Islet precursor cell (in vitro differentiated cells): ENCODE results near the gene DYRK3.

Experiments
- DNase-seq: peaks from one replicate; pipeline ENCODE4 v3.0.0-alpha.2; 2018

The DYRK3 gene

DNA sequence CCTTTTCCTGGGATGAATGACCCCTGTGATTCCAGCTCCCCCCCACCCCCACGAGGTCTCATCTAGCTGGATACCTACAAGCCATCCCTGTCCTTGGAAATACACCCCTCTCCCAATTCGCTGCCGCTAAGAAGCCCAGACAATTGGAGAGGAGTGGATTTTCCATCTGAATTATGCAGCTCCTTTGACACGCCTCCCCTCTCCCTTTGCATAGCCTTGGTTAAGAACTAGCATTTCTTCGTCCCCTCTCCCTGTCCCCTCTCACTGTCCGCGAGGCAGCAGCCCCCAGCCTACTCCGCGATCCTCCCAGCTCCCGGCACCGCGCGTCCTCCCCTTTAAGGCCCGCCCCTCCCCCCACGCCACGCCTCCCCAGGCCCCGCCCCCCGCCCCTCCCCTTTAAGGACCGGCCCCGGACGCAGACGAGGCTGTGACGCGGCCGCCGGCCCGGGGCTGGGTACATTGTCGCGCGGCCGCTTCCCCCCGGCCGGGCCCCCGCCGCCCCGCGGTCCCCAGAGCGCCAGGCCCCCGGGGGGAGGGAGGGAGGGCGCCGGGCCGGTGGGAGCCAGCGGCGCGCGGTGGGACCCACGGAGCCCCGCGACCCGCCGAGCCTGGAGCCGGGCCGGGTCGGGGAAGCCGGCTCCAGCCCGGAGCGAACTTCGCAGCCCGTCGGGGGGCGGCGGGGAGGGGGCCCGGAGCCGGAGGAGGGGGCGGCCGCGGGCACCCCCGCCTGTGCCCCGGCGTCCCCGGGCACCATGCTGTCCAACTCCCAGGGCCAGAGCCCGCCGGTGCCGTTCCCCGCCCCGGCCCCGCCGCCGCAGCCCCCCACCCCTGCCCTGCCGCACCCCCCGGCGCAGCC lies 49.4 kb downstream of the DYRK3 start, which contains the start of gene MAPKAPK2:
TSS of gene MAPKAPK2 (plus strand) at position 428 of the 856 bp plus-strand sequence. CDS start at position 753, 325 bp downstream.
- DNase-seq = peak; percentile 89

DNA sequence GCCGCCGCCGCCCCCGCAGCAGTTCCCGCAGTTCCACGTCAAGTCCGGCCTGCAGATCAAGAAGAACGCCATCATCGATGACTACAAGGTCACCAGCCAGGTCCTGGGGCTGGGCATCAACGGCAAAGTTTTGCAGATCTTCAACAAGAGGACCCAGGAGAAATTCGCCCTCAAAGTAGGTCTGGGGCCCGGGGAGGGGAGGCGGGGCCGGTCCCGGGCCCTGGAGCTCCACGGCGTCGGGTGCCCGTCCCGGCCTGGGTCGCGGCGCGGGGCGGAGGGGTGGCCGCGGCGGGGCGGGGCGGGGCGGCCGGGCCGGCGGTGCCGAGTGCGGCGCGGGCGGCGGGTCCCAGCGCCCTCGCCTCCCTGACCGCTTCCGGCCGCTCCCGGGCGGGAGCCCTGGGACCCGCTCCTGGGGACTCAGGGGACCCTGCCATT lies 50.0 kb downstream of the DYRK3 start:
- DNase-seq = no peak

DNA sequence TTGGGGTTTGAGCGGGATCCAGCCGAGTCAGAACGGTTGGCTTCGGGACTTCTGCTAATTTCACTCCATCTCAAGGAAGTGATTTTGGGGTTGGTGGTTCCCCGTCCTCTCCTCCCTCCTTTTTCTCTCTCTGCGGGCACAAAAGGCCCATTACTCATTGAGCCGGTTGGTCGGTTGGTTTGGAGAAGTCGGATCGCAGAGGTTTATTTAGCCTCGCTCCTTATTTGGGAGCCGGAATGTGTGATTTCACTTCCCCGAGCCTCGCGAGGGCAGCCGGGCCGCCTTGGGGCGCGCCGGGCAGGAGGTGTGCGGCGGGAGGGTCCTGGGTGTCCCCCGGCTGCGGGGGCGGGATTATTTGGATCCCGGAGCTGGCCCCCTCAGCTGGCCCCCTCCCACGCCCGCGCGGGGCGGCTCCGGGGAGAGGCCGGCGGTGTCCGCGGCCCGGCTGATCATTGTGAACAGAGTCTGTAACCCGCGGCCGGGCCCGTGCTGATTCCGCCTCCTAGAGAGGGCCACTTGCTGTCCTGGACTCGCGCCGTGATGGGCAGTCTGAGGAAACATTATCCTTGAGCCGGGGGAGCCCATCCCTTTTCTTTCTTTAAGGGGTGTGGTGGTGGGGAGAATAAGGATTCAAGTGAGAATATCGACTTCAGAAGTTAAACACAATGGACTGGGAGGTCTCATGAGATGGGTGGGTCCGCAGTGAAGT lies 50.6 kb downstream of the DYRK3 start:
- peak; percentile 82 for DNase-seq

DNA sequence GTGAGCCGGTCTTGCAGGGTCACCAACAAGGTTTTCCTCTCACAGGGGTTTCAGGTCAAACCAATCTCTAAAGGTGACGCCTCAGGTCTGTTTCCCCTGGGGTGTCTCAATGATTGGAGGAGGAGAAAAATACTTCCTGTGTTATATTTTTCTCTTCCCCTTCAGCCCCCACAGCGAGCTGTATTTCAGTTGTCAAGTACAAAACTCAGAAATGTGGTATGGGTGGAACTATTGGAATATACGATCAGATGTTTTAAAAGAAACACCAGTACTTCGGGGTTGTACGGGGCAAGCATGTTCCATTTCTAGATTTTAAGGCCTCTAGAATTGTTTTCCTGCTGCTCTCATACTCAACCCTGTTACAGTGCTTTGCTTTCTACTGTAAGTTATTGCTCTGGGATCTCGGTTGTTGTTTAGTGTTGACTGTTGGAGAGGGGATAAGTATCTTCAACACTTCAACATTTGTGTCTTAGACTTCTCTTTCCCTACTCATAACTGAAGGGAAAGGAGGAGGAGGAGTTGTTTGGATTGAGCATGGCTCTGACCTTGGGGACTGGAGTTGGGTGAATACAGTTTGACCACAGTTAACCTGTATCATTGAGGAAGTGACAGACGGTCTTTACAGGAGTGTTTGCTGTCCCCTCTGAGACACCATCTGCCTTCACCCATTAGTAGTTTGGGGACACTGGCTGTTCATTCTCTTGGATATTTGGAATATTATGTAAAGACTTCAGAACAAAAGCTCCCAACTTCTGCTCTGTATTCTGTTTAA lies 51.3 kb downstream of the DYRK3 start:
- no peak for DNase-seq

DNA sequence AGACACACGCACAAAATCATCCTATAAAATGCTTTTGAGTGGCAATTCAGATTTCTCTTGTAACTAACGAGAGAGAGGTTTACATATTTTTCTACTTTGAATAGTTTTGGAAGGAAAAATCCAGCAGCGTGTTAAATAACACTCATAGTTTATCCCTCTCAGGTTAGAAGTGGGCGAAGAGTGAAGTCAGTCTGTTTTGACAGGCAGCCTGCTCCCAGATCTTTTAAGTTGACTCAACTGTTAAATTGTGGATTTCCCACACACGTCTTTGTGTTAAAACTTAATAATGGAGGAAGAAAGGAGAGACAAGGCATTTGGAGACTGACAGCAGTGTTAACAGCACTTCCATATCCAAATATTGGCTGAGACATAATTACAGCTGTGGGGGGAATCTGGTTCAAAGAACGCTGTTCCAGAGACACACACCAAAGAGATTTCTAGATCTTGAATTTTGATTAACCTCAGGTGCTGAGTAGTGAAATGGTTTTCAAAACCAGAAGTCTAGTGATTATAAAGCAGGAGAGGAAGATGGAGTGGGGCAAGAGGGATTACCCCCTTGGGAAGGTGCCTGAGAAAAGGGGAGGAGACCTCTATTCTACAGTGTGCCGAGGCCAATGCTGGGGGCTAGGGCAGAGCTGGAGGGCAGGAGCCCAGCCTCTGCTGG lies 52.0 kb downstream of the DYRK3 start:
- no peak for DNase-seq

DNA sequence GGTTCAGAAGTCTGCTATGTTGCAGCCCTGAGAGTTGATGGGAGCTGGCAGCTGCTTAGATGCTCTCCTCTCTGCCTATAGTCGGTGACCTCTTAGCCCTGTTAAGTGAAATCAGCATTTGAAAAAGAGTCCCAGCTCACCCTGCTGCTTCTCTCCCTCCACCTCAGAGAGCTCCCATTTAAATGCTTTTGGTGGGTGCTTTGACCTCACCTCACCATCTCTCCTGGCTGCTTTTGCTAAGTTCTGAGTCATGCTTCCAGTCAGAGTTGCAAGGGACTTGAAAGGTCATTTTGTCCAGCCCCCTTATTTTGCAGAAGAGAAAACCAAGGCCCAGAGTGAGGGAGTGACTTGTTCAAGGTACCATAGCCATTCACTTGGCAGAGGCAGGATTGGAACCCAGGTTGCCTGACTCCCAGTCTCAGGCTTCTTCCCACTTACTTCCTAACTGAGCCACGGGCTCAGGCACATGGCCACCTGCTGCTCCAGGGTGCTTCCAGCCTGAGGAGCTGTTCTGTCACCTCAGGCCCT lies 52.6 kb downstream of the DYRK3 start:
- DNase-seq = no peak

DNA sequence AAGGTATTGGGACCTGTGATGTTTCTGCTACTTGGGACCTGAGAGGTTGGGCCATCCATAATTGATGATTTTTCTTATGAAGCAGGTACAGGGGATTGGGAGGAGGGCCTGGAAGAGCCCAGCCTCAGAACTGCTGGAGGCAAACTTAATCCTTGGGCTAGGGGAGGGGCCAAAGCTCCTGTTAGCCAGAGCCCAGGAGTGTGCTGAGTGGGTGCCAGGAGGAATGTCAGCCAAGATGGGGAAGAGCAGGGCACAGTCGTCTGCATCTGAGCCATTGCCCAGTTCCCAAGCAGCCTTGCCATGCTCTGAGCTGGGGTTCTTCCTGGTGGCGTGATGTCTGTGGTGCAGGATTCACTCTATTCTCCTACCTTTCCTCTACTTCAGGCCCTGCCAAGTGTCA lies 55.2 kb downstream of the DYRK3 start:
- DNase-seq = no peak

DNA sequence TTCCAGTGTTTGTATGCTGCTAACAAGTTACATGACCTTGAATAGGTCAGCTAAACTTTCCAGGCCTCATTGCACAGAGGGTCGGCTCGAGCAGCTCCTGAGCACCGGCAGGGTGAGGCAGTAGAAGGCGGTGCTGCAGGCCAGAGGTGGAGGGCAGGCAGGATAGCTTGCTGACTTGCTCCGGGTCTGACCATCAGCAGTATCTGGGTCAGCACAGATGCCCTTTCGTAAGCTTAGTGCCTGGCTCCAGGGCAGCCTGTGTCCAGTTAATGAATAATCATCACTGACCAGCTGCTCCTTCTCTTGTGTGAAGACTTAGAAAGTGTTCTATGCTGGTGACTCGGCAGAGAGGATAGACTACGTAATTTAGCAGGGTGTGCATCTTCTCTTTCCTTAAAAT lies 56.3 kb downstream of the DYRK3 start:
- no peak for DNase-seq

DNA sequence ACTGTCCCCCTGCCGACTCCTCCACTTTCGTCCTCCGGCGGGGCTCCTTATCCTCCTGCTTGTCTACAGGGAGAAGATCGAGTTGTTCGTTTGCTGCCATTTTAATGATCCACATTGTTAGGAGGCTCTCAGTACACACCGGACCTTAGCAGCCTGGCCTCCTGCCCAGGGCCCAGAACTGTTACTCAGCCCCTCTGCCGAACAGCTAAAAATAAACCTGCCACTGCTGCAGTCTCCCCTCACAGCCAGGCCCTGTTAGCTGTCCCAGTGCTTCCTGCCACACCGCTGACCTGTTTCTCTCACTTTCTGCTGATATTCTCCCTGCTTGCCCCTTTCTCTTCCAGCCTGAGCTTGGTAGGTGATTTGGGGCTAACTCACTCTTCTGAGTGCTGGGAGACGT lies 57.7 kb downstream of the DYRK3 start:
- DNase-seq = no peak

DNA sequence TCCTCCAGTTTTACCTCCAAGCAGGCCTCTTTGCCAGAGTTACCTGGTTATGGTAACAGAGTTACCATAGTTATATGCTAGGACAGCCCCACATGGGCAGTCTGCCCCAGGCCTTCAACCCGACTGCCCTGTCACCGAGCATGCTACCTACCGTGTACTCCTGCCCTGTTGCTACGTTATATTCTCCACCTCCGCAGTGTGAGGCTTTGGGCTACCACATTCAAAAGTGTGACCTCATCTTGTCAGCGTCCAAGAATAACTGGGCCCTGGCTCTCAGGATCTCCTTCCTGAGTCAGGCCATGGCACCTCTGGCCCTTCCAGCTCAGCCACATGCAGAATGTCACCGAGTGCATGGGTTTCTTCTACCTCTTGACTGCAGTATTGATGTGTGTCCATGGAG lies 58.3 kb downstream of the DYRK3 start:
- no peak for DNase-seq

DNA sequence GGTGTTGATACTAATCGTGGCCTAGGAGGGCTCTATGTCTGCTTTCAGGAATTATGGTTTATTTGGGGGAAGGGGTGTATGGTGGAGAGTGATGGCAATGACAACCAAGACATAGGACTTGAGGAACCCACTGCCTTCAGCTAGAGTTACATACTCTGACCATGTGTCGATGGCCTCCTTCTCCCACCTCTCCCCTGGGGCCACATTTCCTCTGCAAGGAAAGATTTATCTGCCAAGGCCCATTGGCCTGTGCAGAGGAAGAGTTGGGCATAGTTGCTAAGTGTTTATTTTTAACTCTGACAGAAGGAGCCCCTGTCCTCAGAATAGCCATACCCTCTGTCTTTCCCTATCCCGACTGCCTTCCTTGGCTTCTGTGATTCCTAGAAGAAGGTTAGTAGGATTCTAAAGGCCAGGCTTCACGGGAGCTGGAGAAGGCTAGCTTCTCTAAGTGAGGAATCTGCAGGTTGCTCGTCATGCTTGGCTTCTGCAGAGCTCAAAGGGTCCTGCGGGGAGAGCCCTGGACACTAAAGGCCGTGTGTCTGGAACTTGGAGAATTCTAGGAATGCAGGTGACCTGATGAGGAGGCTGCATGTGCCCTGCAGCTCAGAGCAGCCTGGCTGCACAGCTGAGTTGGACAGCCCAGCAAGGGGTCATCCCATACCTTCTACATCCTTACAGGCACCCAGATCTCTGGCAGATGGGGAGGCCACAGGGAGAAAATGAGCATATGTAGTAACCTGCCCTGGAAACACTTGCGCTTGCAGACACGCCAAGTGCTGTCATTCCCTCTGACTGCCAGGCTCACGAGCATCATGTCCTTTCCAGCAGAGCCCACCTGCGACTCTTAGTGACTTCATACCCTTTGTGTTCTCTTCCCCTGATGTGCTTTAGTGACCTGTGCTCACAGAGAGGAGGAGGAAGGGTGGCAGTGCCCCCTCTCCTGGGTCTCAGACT lies 59.1 kb downstream of the DYRK3 start:
- DNase-seq = peak; percentile 94

DNA sequence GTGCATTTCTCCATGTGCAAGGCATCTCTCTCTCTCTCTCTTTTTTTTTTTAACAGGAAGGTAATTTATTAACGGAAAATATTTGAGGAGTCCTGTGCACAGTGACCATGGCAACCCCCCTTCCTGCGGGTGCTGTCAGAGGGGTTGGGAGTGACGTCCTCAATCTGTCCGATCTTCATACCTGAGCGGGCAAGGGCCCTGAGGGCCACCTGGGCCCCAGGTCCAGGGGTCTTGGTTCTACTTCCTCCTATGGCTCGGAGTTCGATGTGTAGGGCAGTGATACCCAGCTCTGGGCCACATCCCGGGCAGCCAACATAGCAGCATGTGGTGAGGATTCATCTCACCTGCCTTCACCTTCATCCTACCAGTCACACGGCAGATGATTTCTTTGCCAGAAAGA lies 60.4 kb downstream of the DYRK3 start:
- no peak for DNase-seq

DNA sequence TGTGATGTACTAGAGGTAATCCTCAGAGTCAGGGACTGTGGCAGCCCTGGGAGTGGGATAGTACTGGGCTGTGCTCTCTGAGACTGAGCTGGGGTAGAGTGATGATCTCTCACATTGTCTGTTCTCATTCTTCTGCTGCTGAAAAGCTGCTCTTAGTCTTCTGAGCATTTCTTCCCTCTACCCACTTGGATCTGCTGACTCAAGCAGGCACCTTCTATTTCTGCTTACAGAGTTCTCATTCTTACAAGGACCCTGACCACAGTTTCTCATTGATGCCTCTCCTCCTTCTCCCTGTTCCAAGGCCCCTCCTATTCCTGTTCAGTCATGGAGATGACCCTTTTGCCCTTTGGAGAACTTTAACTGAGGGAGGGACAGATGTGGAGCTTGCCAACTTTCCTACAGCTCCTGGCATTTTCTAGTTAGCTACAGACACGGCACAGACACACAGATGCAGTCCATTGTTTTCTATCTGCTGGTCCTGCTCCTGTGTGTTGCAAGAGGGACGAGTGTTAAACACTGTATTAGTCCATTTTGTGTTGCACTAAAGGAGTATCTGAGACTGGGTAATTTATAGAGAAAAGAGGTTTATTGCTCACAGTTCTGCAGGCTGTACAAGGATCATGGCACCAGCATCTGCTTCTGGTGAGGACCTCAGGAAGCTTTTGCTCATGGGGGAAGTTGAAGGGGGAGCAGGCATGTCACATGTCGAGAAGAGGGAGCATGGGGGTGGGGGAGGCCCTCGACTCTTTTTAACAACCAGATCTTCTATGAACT lies 61.7 kb downstream of the DYRK3 start:
- no peak for DNase-seq

DNA sequence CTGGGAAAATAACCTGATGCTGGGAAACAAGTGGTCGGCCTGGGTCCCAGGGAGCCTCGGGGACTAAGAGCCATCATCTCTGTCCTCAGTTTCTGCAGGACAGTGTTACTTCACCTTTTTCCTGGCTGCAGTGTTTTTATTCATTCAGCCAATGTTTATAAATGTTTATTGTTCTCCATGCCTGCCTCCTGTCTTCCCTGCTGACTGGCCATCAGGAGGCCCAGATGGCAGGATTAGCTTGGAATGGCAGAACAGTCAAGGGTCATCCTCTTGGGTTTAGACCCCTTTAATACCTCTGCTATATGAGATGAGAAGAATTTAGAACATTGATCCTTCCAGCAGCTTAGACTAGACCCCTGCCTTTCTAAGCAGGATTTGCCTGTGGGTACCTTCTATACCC lies 62.7 kb downstream of the DYRK3 start:
- no peak for DNase-seq
